HG03108 (cell line): ENCODE data around the gene UCHL3.

Experiments used
- ATAC-seq: cut with Tn5 transposase; IDR thresholded peaks from one replicate; pipeline ENCODE4 v1.9.1; 2021; ENCODE audit warnings: moderate library complexity; ENCODE audit not compliant: unreplicated experiment

Gene UCHL3

GRCh38 chr13:75549262-75550158 is at the start of gene UCHL3:
TSS of gene UCHL3 (plus strand) at chr13:75549791. CDS start at chr13:75549821, 30 bp downstream.
- ATAC-seq, result peak; percentile 96

GRCh38 chr13:75505327-75505726 is 44.3 kb upstream of the UCHL3 start:
- ATAC-seq, result no peak

- no peak for ATAC-seq
Measured at GRCh38 chr13:75506018-75506417, 43.6 kb upstream of the UCHL3 start.

GRCh38 chr13:75507027-75508001 is 42.3 kb upstream of the UCHL3 start:
- no peak for ATAC-seq

GRCh38 chr13:75508002-75508548 is 41.5 kb upstream of the UCHL3 start:
- no peak for ATAC-seq

GRCh38 chr13:75511051-75511625 is 38.5 kb upstream of the UCHL3 start:
- ATAC-seq, result no peak

GRCh38 chr13:75512253-75512652 is 37.3 kb upstream of the UCHL3 start:
- ATAC-seq, result peak; percentile 95

- no peak for ATAC-seq
Measured at GRCh38 chr13:75513271-75513670, 36.3 kb upstream of the UCHL3 start.

GRCh38 chr13:75514080-75514995 is 35.3 kb upstream of the UCHL3 start:
- ATAC-seq, result no peak

GRCh38 chr13:75518439-75519088 is 31.0 kb upstream of the UCHL3 start:
- no peak for ATAC-seq

GRCh38 chr13:75521956-75522355 is 27.6 kb upstream of the UCHL3 start:
- ATAC-seq, result no peak

- no peak for ATAC-seq
Measured at GRCh38 chr13:75530549-75530961, 19.0 kb upstream of the UCHL3 start.

- ATAC-seq, result no peak
Measured at GRCh38 chr13:75533861-75534260, 15.7 kb upstream of the UCHL3 start.

GRCh38 chr13:75537401-75538365 is 11.9 kb upstream of the UCHL3 start, which contains the start of gene COMMD6:
TSS of gene COMMD6 (minus strand) at chr13:75537841. CDS start at chr13:75537805, 36 bp downstream.
- ATAC-seq, result peak; percentile 95

GRCh38 chr13:75541287-75541686 is 8.3 kb upstream of the UCHL3 start:
- no peak for ATAC-seq

GRCh38 chr13:75541961-75542360 is 7.6 kb upstream of the UCHL3 start:
- no peak for ATAC-seq

- ATAC-seq, result no peak
Measured at GRCh38 chr13:75544681-75545330, 4.8 kb upstream of the UCHL3 start.
